H9 (cell line): ENCODE data around the gene PTP4A2. TPM values are rescaled to one million over a fixed set of nuclear protein-coding genes. Genes with fewer than 3 reads are reported as not detected.

ENCODE experiments used
- DNase-seq: peaks from one replicate; pipeline ENCODE4 v3.0.0-alpha.2; 2017
- H2AFZ ChIP-seq: one replicate; pipeline ENCODE4 v1.6.1; 2013; ENCODE audit warnings: mild to moderate bottlenecking, low read length, control low read depth, moderate library complexity
- H2AK5ac ChIP-seq: 2 replicates; pipeline ENCODE4 v1.6.1; 2013; ENCODE audit warnings: low read length, control low read depth, mixed read lengths; ENCODE audit not compliant: insufficient read length
- H2BK120ac ChIP-seq: one replicate; pipeline ENCODE4 v1.6.1; 2013; ENCODE audit warnings: low read depth, mild to moderate bottlenecking, low read length, control low read depth, inconsistent platforms; ENCODE audit not compliant: poor library complexity, severe bottlenecking
- H2BK12ac ChIP-seq: 2 replicates; pipeline ENCODE4 v1.6.1; 2013; ENCODE audit warnings: low read length, control low read depth, mixed read lengths, low read depth; ENCODE audit not compliant: insufficient read length
- H2BK15ac ChIP-seq: 2 replicates; pipeline ENCODE4 v1.6.1; 2013; ENCODE audit warnings: low read depth, low read length, control low read depth
- H2BK20ac ChIP-seq: one replicate; pipeline ENCODE4 v1.6.1; 2013; ENCODE audit warnings: low read depth, mild to moderate bottlenecking, low read length, control low read depth, inconsistent platforms; ENCODE audit not compliant: poor library complexity, severe bottlenecking
- H2BK5ac ChIP-seq: 2 replicates; pipeline ENCODE4 v1.6.1; 2013; ENCODE audit warnings: low read length, control low read depth, mixed read lengths; ENCODE audit not compliant: insufficient read length
- H3K14ac ChIP-seq: 2 replicates; pipeline ENCODE4 v1.6.1; 2013; ENCODE audit warnings: low read length, control low read depth; ENCODE audit not compliant: insufficient read depth
- H3K18ac ChIP-seq: 2 replicates; pipeline ENCODE4 v1.6.1; 2013; ENCODE audit warnings: low read depth, mild to moderate bottlenecking, mixed read lengths, low read length, control low read depth; ENCODE audit not compliant: insufficient read length
- H3K23ac ChIP-seq: 2 replicates; pipeline ENCODE4 v1.6.1; 2013; ENCODE audit warnings: low read length, control low read depth, mixed read lengths, low read depth; ENCODE audit not compliant: insufficient read length
- H3K23me2 ChIP-seq: 2 replicates; pipeline ENCODE4 v1.6.1; 2013; ENCODE audit warnings: low read depth, mild to moderate bottlenecking, mixed read lengths, low read length, control low read depth; ENCODE audit not compliant: insufficient read length, poor library complexity, severe bottlenecking
- H3K27ac ChIP-seq: 2 replicates; pipeline ENCODE4 v1.5.1; 2013; ENCODE audit warnings: low read length, control low read depth, mixed read lengths, low read depth; ENCODE audit not compliant: insufficient read length
- H3K27me3 ChIP-seq: 2 replicates; pipeline ENCODE4 v1.6.1; 2013; ENCODE audit warnings: low read length, control low read depth, inconsistent platforms; ENCODE audit not compliant: insufficient read depth
- H3K4ac ChIP-seq: 2 replicates; pipeline ENCODE4 v1.6.1; 2013; ENCODE audit warnings: low read depth, mild to moderate bottlenecking, control low read depth, inconsistent platforms, low read length, moderate library complexity
- H3K4me1 ChIP-seq: 2 replicates; pipeline ENCODE4 v1.6.1; 2013; ENCODE audit warnings: low read length, control low read depth, inconsistent platforms; ENCODE audit not compliant: insufficient read depth
- H3K4me2 ChIP-seq: 2 replicates; pipeline ENCODE4 v1.6.1; 2013; ENCODE audit warnings: low read length, control low read depth, mixed read lengths; ENCODE audit not compliant: insufficient read length, insufficient read depth
- H3K56ac ChIP-seq: 2 replicates; pipeline ENCODE4 v1.6.1; 2013; ENCODE audit warnings: low read depth, mild to moderate bottlenecking, mixed read lengths, low read length, control low read depth; ENCODE audit not compliant: insufficient read length
- H3K79me1 ChIP-seq: 2 replicates; pipeline ENCODE4 v1.6.1; 2013; ENCODE audit warnings: low read depth, mild to moderate bottlenecking, moderate library complexity, low read length, control low read depth, inconsistent platforms; ENCODE audit not compliant: insufficient read depth, poor library complexity, severe bottlenecking
- H3K79me2 ChIP-seq: 2 replicates; pipeline ENCODE4 v1.6.1; 2013; ENCODE audit warnings: low read length, control low read depth, inconsistent platforms; ENCODE audit not compliant: insufficient read depth
- H3K9ac ChIP-seq: 2 replicates; pipeline ENCODE4 v1.6.1; 2013; ENCODE audit warnings: low read length, control low read depth, mixed read lengths; ENCODE audit not compliant: insufficient read length; ENCODE audit errors: extremely low read depth
- H3K9me3 ChIP-seq: one replicate; pipeline ENCODE4 v1.6.1; 2013; ENCODE audit warnings: low read depth, low read length, inconsistent platforms; ENCODE audit not compliant: control insufficient read depth
- H3T11ph ChIP-seq: one replicate; pipeline ENCODE4 v1.6.1; 2013; ENCODE audit warnings: mild to moderate bottlenecking, low read length, control low read depth, inconsistent platforms
- H4K20me1 ChIP-seq: one replicate; pipeline ENCODE4 v1.6.1; 2013; ENCODE audit not compliant: control insufficient read depth, insufficient read length, insufficient read depth
- H4K5ac ChIP-seq: 2 replicates; pipeline ENCODE4 v1.6.1; 2013; ENCODE audit warnings: low read depth, mild to moderate bottlenecking, mixed read lengths, low read length, control low read depth; ENCODE audit not compliant: insufficient read length
- H4K8ac ChIP-seq: replicated peaks from 2 replicates; pipeline ENCODE4 v1.6.1; 2013; ENCODE audit warnings: low read length, control low read depth, mixed read lengths, low read depth; ENCODE audit not compliant: insufficient read length
- H4K91ac ChIP-seq: 2 replicates; pipeline ENCODE4 v1.6.1; 2013; ENCODE audit warnings: low read depth, mild to moderate bottlenecking, moderate library complexity, mixed read lengths, low read length, control low read depth; ENCODE audit not compliant: insufficient read length
- H3K27ac Mint-ChIP-seq, 3 experiments: 2 replicates in 2 of 3; 3 replicates in 1 of 3; pipeline ENCODE4 v1.8.0; 2020 to 2021; ENCODE audit warnings: mixed read lengths in 3 of 3, mild to moderate bottlenecking in 1 of 3, moderate library complexity in 1 of 3
- H3K27me3 Mint-ChIP-seq: 2 replicates; pipeline ENCODE4 v1.8.0; 2021; ENCODE audit warnings: low read depth, mild to moderate bottlenecking, moderate library complexity, mixed read lengths
- H3K36me3 Mint-ChIP-seq, 3 experiments: 2 replicates in 2 of 3; 3 replicates in 1 of 3; pipeline ENCODE4 v1.8.0; 2020 to 2021; ENCODE audit warnings: low read depth in 3 of 3, mixed read lengths in 3 of 3; ENCODE audit not compliant: insufficient read depth in 1 of 3
- H3K4me1 Mint-ChIP-seq, 2 experiments: 2 replicates each; pipeline ENCODE4 v1.8.0; 2020; ENCODE audit warnings: mixed read lengths in 2 of 2
- H3K4me3 Mint-ChIP-seq, 2 experiments: 2 replicates in 1 of 2; 3 replicates in 1 of 2; pipeline ENCODE4 v1.8.0; 2020 to 2021; ENCODE audit warnings: mild to moderate bottlenecking in 2 of 2, mixed read lengths in 2 of 2, moderate library complexity in 1 of 2
- H3K9me3 Mint-ChIP-seq, 2 experiments: 2 replicates in 1 of 2; 3 replicates in 1 of 2; pipeline ENCODE4 v1.8.0; 2020; ENCODE audit warnings: mild to moderate bottlenecking in 2 of 2, mixed read lengths in 2 of 2, moderate library complexity in 1 of 2
- CTCF ChIP-seq: fragments of 200-600 bp; sonication (generic); conservative IDR thresholded peaks from 3 replicates; pipeline ENCODE4 v1.8.0; 2021; ENCODE audit warnings: antibody characterized with exemption, mild to moderate bottlenecking
- WGBS: extraction: QIAGEN DNeasy Blood & Tissue Kit; methylation state at CpG from one replicate; pipeline ENCODE4 v1.1.7; 2013; ENCODE audit warnings: missing lambda C conversion rate, low lambda C conversion rate, mixed read lengths; ENCODE audit not compliant: insufficient read length; ENCODE audit errors: extremely low coverage; 5-methylcytosine and 5-hydroxymethylcytosine counted together
- total RNA-seq: library from RNA; stranded (reverse); gene quantifications from 2 replicates; pipeline ENCODE4 v1.2.1, GENCODE V29; 2021

The PTP4A2 gene
- total RNA-seq, 1 experiment from 2014 or later, result 192 TPM

- Mint-ChIP-seq H3K4me1 (peaks cover 0 to 5% of the 10 kb centered on the region in 2 experiments; a peak in 2 of 4 replicates), H3K4me3 (no peak overlapping the region), H3K36me3 (no peaks in the 10 kb centered on the region), H3K27me3 (no peaks in the 10 kb centered on the region), H3K27ac (no peak overlapping the region), H3K9me3 (no peaks in the 10 kb centered on the region)
- Histone ChIP-seq H2BK5ac (no peak overlapping the region), H3K14ac (no peak overlapping the region), H3K4me2 (no peak overlapping the region), H4K8ac (no peak overlapping the region), H3K9ac (no peak overlapping the region), H3K23me2 (no peaks in the 10 kb centered on the region), H3K18ac (no peak overlapping the region), H3K27me3 (no peaks in the 10 kb centered on the region), H3K27ac (no peak overlapping the region), H4K20me1 (no peaks in the 10 kb centered on the region), H3K56ac (no peak overlapping the region), H2BK120ac (no peak overlapping the region), H3K4ac (no peak overlapping the region), H2BK15ac (no peak overlapping the region), H2AFZ (no peak overlapping the region), H3K4me1 (no peaks in the 10 kb centered on the region), H3K9me3 (no peaks in the 10 kb centered on the region), H4K91ac (no peak overlapping the region), H2BK20ac (no peak overlapping the region), H3K79me2 (no peaks in the 10 kb centered on the region), H3T11ph (no peak overlapping the region), H2AK5ac (no peak overlapping the region), H3K23ac (no peak overlapping the region), H4K5ac (no peak overlapping the region), H3K79me1 (no peaks in the 10 kb centered on the region), H2BK12ac (no peak overlapping the region)
- no CpG with 5 or more reads among the region's 8 CpGs for WGBS
- TF ChIP-seq CTCF, result no peak
- DNase-seq, result no peak
Measured at GRCh38 chr1:31880957-31881687, 57.0 kb downstream of the PTP4A2 start.
